Thyroid gland (tissue), 4 donors: Measurements from ENCODE around the gene ACBD5. TPM values are rescaled to one million over a fixed set of nuclear protein-coding genes. Genes with fewer than 3 reads are reported as not detected.
"Not testable (repeated sequence)": the region's sequence is repeated elsewhere in the genome, so short reads cannot be mapped to it uniquely, and the experiment has no call there.

Experiments
- DNase-seq, 2 donors: peaks; one replicate each; pipeline ENCODE4 v3.0.0-alpha.2; 2019
- H3K27ac ChIP-seq, 3 donors: fragments of 200-600 bp; sonication (generic); 1 replicate in 2 of 3; 2 replicates in 1 of 3; pipeline ENCODE4 v1.5.1; 2016 to 2019; ENCODE audit warnings: mild to moderate bottlenecking in 1 of 3, moderate library complexity in 1 of 3
- H3K27me3 ChIP-seq: fragments of 200-600 bp; sonication (generic); one replicate; pipeline ENCODE4 v1.5.1; 2019
- H3K36me3 ChIP-seq, 2 donors: fragments of 200-600 bp; sonication (generic); one replicate each; pipeline ENCODE4 v1.5.1; 2016 to 2019
- H3K4me1 ChIP-seq, 2 donors: fragments of 200-600 bp; sonication (generic); one replicate each; pipeline ENCODE4 v1.5.1; 2017 to 2019
- H3K4me3 ChIP-seq, 3 donors: fragments of 200-600 bp; sonication (generic); replicated peaks in 1 of 3; 1 replicate in 2 of 3; 2 replicates in 1 of 3; pipeline ENCODE4 v1.5.1; 2016; ENCODE audit warnings: mild to moderate bottlenecking in 1 of 3
- H3K9me3 ChIP-seq: fragments of 200-600 bp; sonication (generic); one replicate; pipeline ENCODE4 v1.5.1; 2017
- POLR2A ChIP-seq, 2 donors: fragments of 450-650 bp; IDR thresholded peaks; one replicate each; pipeline ENCODE4 v1.6.1; 2017; ENCODE audit warnings: antibody characterized with exemption in 2 of 2, mild to moderate bottlenecking in 2 of 2, moderate library complexity in 1 of 2
- WGBS, 2 donors: methylation state at CpG; one replicate each; pipeline ENCODE4 v1.1.5; 2017; 5-methylcytosine and 5-hydroxymethylcytosine counted together
- intact Hi-C: fragments of 100-400 bp; cut with DNase I; formaldehyde crosslinking; loops from one replicate; pipeline ENCODE4 v1.15.1; 2023
- total RNA-seq, 4 donors: library from RNA; depleted of rRNA; stranded (reverse); fragments of >200 nt; gene quantifications; one replicate each; pipeline ENCODE4 v1.2.3, GENCODE V29; 2016
- TF ChIP-seq, protein P1 (sequence below), 6 experiments: fragments of 200-600 bp in 3 of 6; fragments of 450-650 bp in 3 of 6; sonication (generic) in 3 of 6; IDR thresholded peaks; one replicate each; pipeline ENCODE4 v1.5.1; 2016 to 2019; ENCODE audit warnings: antibody characterized with exemption in 6 of 6, mild to moderate bottlenecking in 2 of 6, inconsistent platforms in 1 of 6, moderate library complexity in 1 of 6

ACBD5 gene
- total RNA-seq, 4 donors from 2014 or later, result 36.5 to 43.5 (median 41.2) TPM

DNA sequence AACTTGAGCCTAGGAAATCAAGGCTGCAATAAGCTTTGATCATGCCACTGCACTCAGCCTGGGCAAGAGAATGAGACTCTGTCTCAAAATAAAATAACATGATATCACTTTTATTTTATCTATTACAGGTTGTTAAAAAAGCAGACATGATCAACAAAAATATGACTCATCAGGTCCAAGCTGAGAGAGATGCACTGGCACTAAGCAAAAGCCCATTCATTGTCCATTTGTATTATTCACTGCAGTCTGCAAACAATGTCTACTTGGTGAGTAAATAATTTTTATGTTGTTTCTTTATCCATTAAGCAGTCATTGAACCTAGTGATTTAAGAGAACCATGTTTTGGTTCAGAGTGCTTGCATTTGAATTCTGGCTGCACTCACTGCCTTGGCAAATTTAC lies 82.2 kb downstream of the ACBD5 start:
- no peak for DNase-seq
- Histone ChIP-seq H3K27me3 (no peaks in the 10 kb centered on the region), H3K36me3 (no peaks in the 10 kb centered on the region), H3K9me3 (no peaks in the 10 kb centered on the region), H3K4me1 (peaks cover 0 to 3% of the 10 kb centered on the region in 2 donors), H3K4me3 (no peak overlapping the region), H3K27ac (no peak overlapping the region)
- intact Hi-C loops, result no loop called here
- no peak for TF ChIP-seq POLR2A (IDR thresholded peaks at IDR 0.05)
- TF ChIP-seq, protein P1, sequence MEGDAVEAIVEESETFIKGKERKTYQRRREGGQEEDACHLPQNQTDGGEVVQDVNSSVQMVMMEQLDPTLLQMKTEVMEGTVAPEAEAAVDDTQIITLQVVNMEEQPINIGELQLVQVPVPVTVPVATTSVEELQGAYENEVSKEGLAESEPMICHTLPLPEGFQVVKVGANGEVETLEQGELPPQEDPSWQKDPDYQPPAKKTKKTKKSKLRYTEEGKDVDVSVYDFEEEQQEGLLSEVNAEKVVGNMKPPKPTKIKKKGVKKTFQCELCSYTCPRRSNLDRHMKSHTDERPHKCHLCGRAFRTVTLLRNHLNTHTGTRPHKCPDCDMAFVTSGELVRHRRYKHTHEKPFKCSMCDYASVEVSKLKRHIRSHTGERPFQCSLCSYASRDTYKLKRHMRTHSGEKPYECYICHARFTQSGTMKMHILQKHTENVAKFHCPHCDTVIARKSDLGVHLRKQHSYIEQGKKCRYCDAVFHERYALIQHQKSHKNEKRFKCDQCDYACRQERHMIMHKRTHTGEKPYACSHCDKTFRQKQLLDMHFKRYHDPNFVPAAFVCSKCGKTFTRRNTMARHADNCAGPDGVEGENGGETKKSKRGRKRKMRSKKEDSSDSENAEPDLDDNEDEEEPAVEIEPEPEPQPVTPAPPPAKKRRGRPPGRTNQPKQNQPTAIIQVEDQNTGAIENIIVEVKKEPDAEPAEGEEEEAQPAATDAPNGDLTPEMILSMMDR (IDR thresholded peaks at IDR 0.05), result no peak

DNA sequence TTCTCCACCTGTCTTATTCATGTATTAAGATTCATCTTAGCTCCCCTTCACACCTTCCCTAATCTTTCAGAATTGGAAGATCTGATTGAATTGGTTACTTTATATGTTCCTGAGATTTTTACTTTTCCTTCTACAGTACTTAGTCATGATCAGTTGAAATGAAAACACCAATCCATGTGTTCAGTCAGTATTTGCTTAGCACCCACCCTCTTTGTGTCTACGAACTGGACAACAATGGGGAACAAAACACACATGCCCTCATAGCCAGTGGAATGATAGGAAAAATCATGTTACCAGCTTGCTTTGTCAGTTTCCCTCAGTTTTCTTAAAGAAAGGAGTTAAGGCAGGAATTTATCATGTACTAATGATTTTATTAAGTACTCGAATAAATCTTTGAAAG lies 83.4 kb downstream of the ACBD5 start:
- no peaks in the 10 kb centered on the region for H3K36me3 ChIP-seq
- H3K27ac ChIP-seq, result no peak overlapping the region
- 76 to 82% methylated on average over 2 of the region's 2 CpGs for WGBS, 2 donors
- H3K9me3 ChIP-seq, result no peaks in the 10 kb centered on the region
- peaks cover 9 to 12% of the 10 kb centered on the region in 2 donors for H3K4me1 ChIP-seq
- TF ChIP-seq POLR2A (IDR thresholded peaks at IDR 0.05), result no peak
- TF ChIP-seq, protein P1 (IDR thresholded peaks at IDR 0.05), result no peak
- no peak overlapping the region for H3K4me3 ChIP-seq
- intact Hi-C loops, result no loop called here
- no peak for DNase-seq
- no peaks in the 10 kb centered on the region for H3K27me3 ChIP-seq

DNA sequence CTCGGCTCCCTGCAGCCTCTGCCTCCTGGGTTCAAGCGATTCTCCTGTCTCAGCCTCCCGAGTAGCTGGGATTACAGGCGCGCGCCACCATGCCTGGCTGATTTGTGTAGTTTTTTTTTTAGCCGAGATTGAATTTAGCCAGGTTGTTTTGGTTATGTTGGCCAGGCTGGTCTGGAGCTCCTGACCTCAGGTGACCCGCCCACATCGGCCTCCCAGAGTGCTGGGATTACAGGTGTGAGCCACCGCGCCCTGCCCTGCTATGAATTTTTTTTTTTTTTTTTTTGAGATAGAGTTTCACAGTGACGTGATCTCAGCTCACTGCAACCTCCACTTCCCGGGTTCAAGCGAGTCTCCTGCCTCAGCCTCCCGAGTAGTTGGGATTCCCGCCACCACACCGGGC lies 84.0 kb downstream of the ACBD5 start:
- Histone ChIP-seq H3K4me1 (peaks cover 9 to 14% of the 10 kb centered on the region in 2 donors), H3K4me3 (peak overlapping the region in 1 of 3 donors; percentile 97), H3K27ac (peak overlapping the region in 1 of 3 donors; percentile 95)
- WGBS, 2 donors, result 91 to 92% methylated on average over 16 to 17 of the region's 17 CpGs
- H3K36me3 ChIP-seq, H3K27me3 ChIP-seq, H3K9me3 ChIP-seq, intact Hi-C loops, DNase-seq: not testable (repeated sequence)

DNA sequence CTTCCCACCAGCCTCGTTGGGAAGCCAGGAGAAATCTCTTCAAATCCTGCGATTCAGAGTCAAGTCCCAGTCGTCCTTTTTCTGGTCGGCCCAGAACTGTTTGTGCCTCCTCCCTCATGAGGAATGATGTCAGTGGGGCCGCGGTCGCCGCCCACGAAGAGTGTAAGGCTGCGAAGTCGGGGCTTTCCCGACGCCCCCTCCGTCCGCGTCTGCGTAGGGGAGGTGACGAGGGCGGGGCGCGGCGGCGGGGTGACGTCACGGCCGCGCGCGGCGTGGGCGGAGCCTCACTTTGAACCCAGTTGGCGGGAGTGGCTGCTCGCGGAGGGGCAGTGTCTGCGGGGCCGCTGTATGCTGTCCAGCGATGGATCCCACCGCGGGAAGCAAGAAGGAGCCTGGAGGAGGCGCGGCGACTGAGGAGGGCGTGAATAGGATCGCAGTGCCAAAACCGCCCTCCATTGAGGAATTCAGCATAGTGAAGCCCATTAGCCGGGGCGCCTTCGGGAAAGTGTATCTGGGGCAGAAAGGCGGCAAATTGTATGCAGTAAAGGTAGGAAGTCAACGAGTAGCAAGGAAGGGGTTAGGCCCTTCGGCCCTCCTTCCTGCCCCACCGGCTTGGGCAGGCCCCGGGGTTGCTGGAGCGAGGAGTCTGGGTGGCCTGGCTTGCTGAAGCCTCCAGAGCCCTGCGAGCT lies 85.4 kb downstream of the ACBD5 start, which contains the start of gene MASTL:
TSS of gene MASTL (plus strand) at position 287 of the 689 bp plus-strand sequence. CDS start at position 362, 75 bp downstream.
- WGBS, 2 donors, result 1 to 9% methylated on average over 4 to 29 of the region's 55 CpGs

DNA sequence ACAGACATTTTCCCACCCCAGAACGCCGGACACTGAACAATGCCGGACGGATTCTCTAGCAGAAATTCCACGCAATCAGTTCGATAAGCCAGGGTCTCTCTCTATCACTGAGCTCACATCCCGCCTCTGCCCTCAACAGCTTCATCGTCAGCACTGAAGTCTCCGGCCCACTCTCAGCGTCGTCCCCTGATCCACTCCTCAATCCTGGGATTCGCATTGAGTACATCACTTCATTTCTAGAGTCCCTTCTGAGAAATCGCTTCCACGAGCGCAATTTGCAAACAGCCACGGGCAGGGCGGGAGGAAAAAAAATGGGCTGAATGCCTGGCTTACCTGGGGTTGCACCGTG lies 86.8 kb downstream of the ACBD5 start:
- DNase-seq, result peak in 1 of 2 donors; percentile 25
- peaks cover 9 to 14% of the 10 kb centered on the region in 2 donors for H3K4me1 ChIP-seq
- peak overlapping the region; percentile 89 to 98 (median 95) for H3K27ac ChIP-seq
- TF ChIP-seq, protein P1 (IDR thresholded peaks at IDR 0.05), result no peak
- no peak for TF ChIP-seq POLR2A (IDR thresholded peaks at IDR 0.05)
- H3K9me3 ChIP-seq, result no peaks in the 10 kb centered on the region
- 0% methylated on average over 18 of the region's 18 CpGs for WGBS, 2 donors
- peaks cover 0 to under 1% of the 10 kb centered on the region in 2 donors for H3K36me3 ChIP-seq
- intact Hi-C loops, result no loop called here
- peak overlapping the region; percentile 59 to 97 (median 76) for H3K4me3 ChIP-seq
- no peaks in the 10 kb centered on the region for H3K27me3 ChIP-seq

More for the DNA sequence above, 85.4 kb downstream of the ACBD5 start, which contains the start of gene MASTL:
- TF ChIP-seq POLR2A (IDR thresholded peaks at IDR 0.05), result peak; percentile 78 to 95
- TF ChIP-seq, protein P1 (IDR thresholded peaks at IDR 0.05), result peak in 1 of 6 experiments; percentile 14
- Histone ChIP-seq H3K9me3 (no peaks in the 10 kb centered on the region), H3K4me1 (peaks cover 9 to 14% of the 10 kb centered on the region in 2 donors), H3K36me3 (no peaks in the 10 kb centered on the region), H3K27ac (peak within 1 kb of the TSS; percentile 89 to 98 (median 95)), H3K27me3 (no peaks in the 10 kb centered on the region), H3K4me3 (peak within 1 kb of the TSS; percentile 59 to 97 (median 76))
- intact Hi-C loops, result no loop called here
- peak; percentile 91 to 92 for DNase-seq
